ENCODE results near the gene ARID1B. TPM values are rescaled to one million over a fixed set of nuclear protein-coding genes. Genes with fewer than 3 reads are reported as not detected.

Gene ARID1B
- total RNA-seq, 6 experiments from 2014 or later, result 32.5 to 44.3 (median 36.5) TPM

- Mint-ChIP-seq H3K36me3 (ENCODE audit: low read depth) (no peaks in the 10 kb centered on the region), H3K27ac (no peak overlapping the region)
- no peak for TF ChIP-seq CTCF (IDR thresholded peaks at IDR 0.05)
These were observed 107.1 kb downstream of the ARID1B start for GRCh38 chr6:156884306-156884705.

GRCh38 chr6:156885562-156885961 lies 108.4 kb downstream of the ARID1B start:
- H3K4me3 Mint-ChIP-seq, result no peak overlapping the region
- H3K9me3 Mint-ChIP-seq, result no peaks in the 10 kb centered on the region
- H3K4me1 Mint-ChIP-seq (ENCODE audit: low read depth), result peaks cover 24% of the 10 kb centered on the region

More at GRCh38 chr6:156884306-156884705, 107.1 kb downstream of the ARID1B start:
- H3K4me1 Mint-ChIP-seq (ENCODE audit: low read depth), result peaks cover 22% of the 10 kb centered on the region
- no peaks in the 10 kb centered on the region; the same call in 1 of the 2 replicates for H3K27me3 Mint-ChIP-seq (ENCODE audit: insufficient read depth)
- no peak overlapping the region for H3K4me3 Mint-ChIP-seq
- no peak for DNase-seq
- H3K9me3 Mint-ChIP-seq, result no peaks in the 10 kb centered on the region

GRCh38 chr6:156886409-156886808 lies 109.2 kb downstream of the ARID1B start:
- H3K27me3 Mint-ChIP-seq (ENCODE audit: insufficient read depth), result no peaks in the 10 kb centered on the region; the same call in 1 of the 2 replicates
- TF ChIP-seq CTCF (IDR thresholded peaks at IDR 0.05), result no peak
- no peak overlapping the region for H3K27ac Mint-ChIP-seq
- peaks cover 32% of the 10 kb centered on the region for H3K4me1 Mint-ChIP-seq (ENCODE audit: low read depth)
- no peak for DNase-seq
- no peaks in the 10 kb centered on the region for H3K9me3 Mint-ChIP-seq
- H3K4me3 Mint-ChIP-seq, result no peak overlapping the region
- no peaks in the 10 kb centered on the region for H3K36me3 Mint-ChIP-seq (ENCODE audit: low read depth)

More at GRCh38 chr6:156885562-156885961, 108.4 kb downstream of the ARID1B start:
- H3K27me3 Mint-ChIP-seq (ENCODE audit: insufficient read depth), result no peaks in the 10 kb centered on the region; the same call in 1 of the 2 replicates
- H3K36me3 Mint-ChIP-seq (ENCODE audit: low read depth), result no peaks in the 10 kb centered on the region
- no peak for TF ChIP-seq CTCF (IDR thresholded peaks at IDR 0.05)
- no peak for DNase-seq
- H3K27ac Mint-ChIP-seq, result no peak overlapping the region

- no peak for DNase-seq
- Mint-ChIP-seq H3K4me3 (no peak overlapping the region), H3K9me3 (no peaks in the 10 kb centered on the region), H3K4me1 (ENCODE audit: low read depth) (peaks cover 32% of the 10 kb centered on the region), H3K27me3 (ENCODE audit: insufficient read depth) (no peaks in the 10 kb centered on the region), H3K36me3 (ENCODE audit: low read depth) (no peaks in the 10 kb centered on the region), H3K27ac (no peak overlapping the region)
- no peak for TF ChIP-seq CTCF (IDR thresholded peaks at IDR 0.05)
These were observed 110.6 kb downstream of the ARID1B start for GRCh38 chr6:156887623-156888269.

GRCh38 chr6:156889469-156889868 lies 112.3 kb downstream of the ARID1B start:
- Mint-ChIP-seq H3K27ac (no peak overlapping the region), H3K27me3 (ENCODE audit: insufficient read depth) (no peaks in the 10 kb centered on the region), H3K4me1 (ENCODE audit: low read depth) (peaks cover 18% of the 10 kb centered on the region), H3K4me3 (no peak overlapping the region), H3K36me3 (ENCODE audit: low read depth) (no peaks in the 10 kb centered on the region), H3K9me3 (no peaks in the 10 kb centered on the region)
- TF ChIP-seq CTCF (IDR thresholded peaks at IDR 0.05), result no peak
- DNase-seq, result no peak
